Right lobe of liver (tissue), 4 donors: Measurements from ENCODE around the gene ADSS1.

Source experiments
- CTCF ChIP-seq, 4 donors: fragments of 200-600 bp in 3 of 4; fragments of 450-650 bp in 1 of 4; IDR thresholded peaks; one replicate each; pipeline versions ENCODE4 v1.5.1 to v1.8.0; 2016 to 2022; ENCODE audit warnings: antibody characterized with exemption in 4 of 4, mild to moderate bottlenecking in 2 of 4
- POLR2A ChIP-seq: fragments of 450-650 bp; IDR thresholded peaks from one replicate; pipeline ENCODE4 v1.6.1; 2017; ENCODE audit warnings: antibody characterized with exemption, mild to moderate bottlenecking
- donor health status: DM: no; HTN: no; CAD: no.
- donor health status: DM: no; HTN: no; CAD: no.
- donor health status: DM: no; HTN: yes; CAD: no.

- TF ChIP-seq POLR2A (no peak), CTCF (IDR thresholded peaks at IDR 0.05) (no peak)
These were observed 23.8 kb upstream of the ADSS1 start for GRCh38 chr14:104700225-104700651.
